WERI-Rb-1 (cell line): ENCODE results near the gene GFPT1.

ENCODE experiments used
- DNase-seq: peaks from one replicate; pipeline ENCODE4 v3.0.0-alpha.2; 2020
- H3K27ac ChIP-seq: fragments of 250-450 bp; sonication (Bioruptor Pico); 2 replicates; pipeline ENCODE4 v1.5.1; 2020; ENCODE audit warnings: mild to moderate bottlenecking, moderate library complexity
- H3K27me3 ChIP-seq: fragments of 250-450 bp; sonication (Bioruptor Pico); 2 replicates; pipeline ENCODE4 v1.5.1; 2021; ENCODE audit warnings: mild to moderate bottlenecking, low read depth, moderate library complexity; ENCODE audit not compliant: insufficient read depth, severe bottlenecking
- H3K36me3 ChIP-seq: fragments of 250-450 bp; sonication (Bioruptor Pico); 2 replicates; pipeline ENCODE4 v1.5.1; 2020; ENCODE audit warnings: mild to moderate bottlenecking, moderate library complexity
- H3K4me3 ChIP-seq: 2 replicates; pipeline ENCODE4 v1.5.1; 2011; ENCODE audit warnings: low read depth, mild to moderate bottlenecking, control low read depth, low read length
- H3K9me3 ChIP-seq: fragments of 250-450 bp; sonication (Bioruptor Pico); 2 replicates; pipeline ENCODE4 v1.5.1; 2021; ENCODE audit warnings: mild to moderate bottlenecking, moderate library complexity; ENCODE audit not compliant: severe bottlenecking
- TF ChIP-seq, protein P1 (sequence below): IDR thresholded peaks from 2 replicates; pipeline ENCODE4 v1.5.1; 2011; ENCODE audit warnings: low read depth, mild to moderate bottlenecking, control low read depth, inconsistent platforms, low read length

GFPT1 gene

DNA sequence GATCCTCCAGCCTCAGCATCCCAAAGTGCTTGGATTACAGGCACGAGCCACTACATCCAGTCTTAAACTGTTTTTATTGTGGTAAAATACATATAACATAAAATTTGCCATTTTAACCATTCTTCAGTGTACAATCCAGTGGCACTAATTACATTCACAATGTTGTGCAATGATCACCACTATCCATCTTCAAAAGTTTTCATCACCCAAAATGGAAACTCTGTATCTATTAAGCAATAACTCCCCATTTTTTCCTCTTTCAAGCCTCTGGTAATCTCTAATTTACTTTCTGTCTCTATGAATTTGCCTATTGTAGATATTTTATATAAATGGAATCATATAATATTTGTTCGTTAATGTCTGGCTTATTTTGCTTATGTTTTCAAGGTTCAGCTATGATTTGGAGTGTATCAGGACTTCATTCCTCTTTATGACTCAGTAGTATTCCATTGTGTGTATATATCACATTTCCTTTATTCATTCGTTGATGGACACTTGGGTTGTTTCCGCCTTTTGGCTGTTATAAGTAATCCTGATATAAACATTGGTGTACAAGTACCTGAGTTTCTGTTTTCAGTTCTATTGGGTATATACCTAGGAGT lies 71.8 kb downstream of the GFPT1 start:
- H3K27me3 ChIP-seq = no peaks in the 10 kb centered on the region
- DNase-seq = no peak
- H3K27ac ChIP-seq = no peak overlapping the region

DNA sequence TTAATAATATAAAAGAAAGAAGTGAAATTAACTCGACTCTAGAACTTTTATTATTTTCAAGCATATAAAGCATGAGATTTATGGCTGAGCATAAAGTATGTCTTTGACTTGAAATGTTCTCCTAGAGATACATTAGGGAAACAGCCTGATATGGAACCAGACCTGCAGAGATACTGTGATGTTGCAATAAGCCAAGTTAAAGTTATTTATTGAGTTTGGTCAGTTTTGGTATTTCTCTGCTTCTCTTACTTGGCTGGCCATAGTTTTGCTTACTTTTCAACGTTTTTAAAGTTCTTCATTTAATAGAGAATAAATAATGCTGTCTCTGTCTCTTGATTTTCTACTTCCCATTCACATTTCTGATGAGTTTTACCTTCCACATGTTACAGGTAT lies 76.0 kb downstream of the GFPT1 start:
- TF ChIP-seq, protein P1, sequence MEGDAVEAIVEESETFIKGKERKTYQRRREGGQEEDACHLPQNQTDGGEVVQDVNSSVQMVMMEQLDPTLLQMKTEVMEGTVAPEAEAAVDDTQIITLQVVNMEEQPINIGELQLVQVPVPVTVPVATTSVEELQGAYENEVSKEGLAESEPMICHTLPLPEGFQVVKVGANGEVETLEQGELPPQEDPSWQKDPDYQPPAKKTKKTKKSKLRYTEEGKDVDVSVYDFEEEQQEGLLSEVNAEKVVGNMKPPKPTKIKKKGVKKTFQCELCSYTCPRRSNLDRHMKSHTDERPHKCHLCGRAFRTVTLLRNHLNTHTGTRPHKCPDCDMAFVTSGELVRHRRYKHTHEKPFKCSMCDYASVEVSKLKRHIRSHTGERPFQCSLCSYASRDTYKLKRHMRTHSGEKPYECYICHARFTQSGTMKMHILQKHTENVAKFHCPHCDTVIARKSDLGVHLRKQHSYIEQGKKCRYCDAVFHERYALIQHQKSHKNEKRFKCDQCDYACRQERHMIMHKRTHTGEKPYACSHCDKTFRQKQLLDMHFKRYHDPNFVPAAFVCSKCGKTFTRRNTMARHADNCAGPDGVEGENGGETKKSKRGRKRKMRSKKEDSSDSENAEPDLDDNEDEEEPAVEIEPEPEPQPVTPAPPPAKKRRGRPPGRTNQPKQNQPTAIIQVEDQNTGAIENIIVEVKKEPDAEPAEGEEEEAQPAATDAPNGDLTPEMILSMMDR = no peak
- Histone ChIP-seq H3K36me3 (no peaks in the 10 kb centered on the region), H3K4me3 (no peak overlapping the region), H3K27me3 (no peaks in the 10 kb centered on the region), H3K9me3 (no peaks in the 10 kb centered on the region), H3K27ac (no peak overlapping the region)
- no peak for DNase-seq

More for the DNA sequence above, 71.8 kb downstream of the GFPT1 start:
- no peak overlapping the region for H3K4me3 ChIP-seq
- TF ChIP-seq, protein P1 = no peak
- no peaks in the 10 kb centered on the region for H3K9me3 ChIP-seq
- no peaks in the 10 kb centered on the region for H3K36me3 ChIP-seq

DNA sequence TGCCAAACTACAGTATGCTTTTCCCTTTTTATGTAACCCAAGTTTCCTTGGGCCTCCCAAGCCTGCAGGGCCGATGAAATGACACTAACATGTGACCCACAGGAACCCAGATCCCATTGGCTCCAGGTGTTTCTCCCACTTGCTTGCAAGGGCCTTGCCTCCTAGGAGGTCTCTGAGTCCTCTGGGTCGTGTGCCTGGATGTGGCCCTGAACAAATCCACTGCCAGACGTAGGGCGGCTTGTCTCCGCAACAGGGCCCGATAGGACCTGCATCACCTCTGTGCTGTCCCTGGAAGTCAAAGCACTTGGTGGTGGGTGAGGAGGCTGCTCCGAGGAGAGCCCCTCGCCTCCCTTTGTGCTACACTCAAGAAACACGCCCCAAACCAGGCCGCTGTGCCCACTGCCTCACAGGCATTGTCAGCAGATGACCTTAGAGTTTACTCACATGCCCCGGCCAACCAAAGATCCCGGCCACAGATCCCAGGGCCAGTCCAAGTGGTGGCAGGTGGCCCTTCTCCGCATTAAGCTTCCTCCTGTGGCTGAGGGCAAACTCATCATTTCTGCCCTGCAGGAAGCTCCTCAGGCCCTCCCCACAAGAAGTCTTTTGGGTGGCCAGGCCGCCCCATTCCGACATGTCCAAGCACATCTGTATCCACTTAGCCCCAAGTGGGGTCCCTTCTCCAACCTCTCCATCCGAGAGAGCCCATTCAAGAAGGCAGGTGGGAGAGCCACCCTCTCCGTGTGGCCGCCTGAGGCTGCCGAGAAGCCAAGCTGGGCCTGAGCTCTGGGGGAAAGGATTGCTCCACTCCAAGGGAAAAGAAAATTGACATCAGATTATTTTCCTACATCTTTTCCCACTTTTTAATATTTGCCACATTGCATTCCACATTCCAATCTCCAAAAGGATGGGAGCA lies 76.7 kb downstream of the GFPT1 start:
- no peak for DNase-seq

DNA sequence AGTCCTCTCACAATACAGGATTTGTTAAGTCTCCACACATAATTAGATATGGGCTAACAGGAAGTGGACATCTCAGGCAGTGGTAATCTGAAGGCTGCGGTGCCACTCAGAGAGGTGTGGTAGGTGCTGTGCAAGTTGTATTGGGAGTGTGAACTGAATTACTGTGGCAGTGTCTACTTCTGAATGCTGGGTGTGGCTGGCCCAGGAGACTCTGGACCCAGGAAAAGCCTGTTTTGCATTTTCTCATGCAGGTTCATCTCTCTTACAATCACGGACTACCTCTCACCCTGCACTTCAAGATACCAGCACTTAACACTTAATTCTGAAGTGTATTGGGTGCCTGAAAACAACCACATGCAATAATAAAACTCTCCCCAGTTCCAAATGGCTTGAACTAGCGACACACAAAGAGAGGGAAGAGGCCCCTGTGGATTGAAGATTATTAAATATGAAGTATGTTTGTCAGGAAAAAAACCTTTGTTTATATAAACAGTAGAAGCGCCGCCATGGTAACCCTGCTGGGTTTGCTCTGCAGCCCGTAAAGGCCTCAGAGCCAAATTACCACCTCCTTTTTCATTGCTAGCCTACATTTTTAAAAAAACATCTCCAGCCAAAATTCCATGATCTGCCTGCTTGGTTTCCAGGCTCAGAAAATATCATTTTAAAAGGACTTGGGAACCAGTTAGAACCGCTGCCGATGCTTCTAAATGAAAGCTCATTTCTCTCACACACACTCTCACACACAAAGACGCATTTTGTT lies 77.5 kb downstream of the GFPT1 start:
- Histone ChIP-seq H3K27ac (no peak overlapping the region), H3K27me3 (no peaks in the 10 kb centered on the region), H3K36me3 (no peaks in the 10 kb centered on the region), H3K4me3 (no peak overlapping the region), H3K9me3 (no peaks in the 10 kb centered on the region)
- TF ChIP-seq, protein P1 = no peak
- DNase-seq = no peak

More for the DNA sequence above, 76.7 kb downstream of the GFPT1 start:
- no peaks in the 10 kb centered on the region for H3K27me3 ChIP-seq
- H3K4me3 ChIP-seq = no peak overlapping the region
- H3K36me3 ChIP-seq = no peaks in the 10 kb centered on the region
- H3K9me3 ChIP-seq = no peaks in the 10 kb centered on the region
- H3K27ac ChIP-seq = no peak overlapping the region
- TF ChIP-seq, protein P1 = no peak

DNA sequence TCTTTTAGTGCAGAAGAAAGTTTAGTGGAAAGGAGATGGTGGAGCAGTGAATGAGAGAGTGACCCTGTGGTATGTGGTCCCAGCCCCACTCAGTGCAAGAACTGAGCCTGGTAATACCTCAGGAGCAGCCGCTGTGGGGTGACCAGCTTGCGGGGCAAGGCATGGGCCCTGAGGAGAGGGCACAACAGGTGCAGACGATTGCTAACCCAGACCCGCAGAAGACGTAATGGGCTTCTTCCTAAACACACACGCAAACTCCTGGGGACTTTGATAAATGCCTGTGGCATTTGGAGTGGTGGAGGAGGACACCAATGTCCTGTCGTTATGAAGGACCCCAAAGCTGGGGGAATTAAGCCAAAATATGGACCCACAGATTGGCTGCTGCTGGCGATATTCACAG lies 78.7 kb downstream of the GFPT1 start:
- Histone ChIP-seq H3K4me3 (no peak overlapping the region), H3K9me3 (peaks cover 4% of the 10 kb centered on the region), H3K36me3 (no peaks in the 10 kb centered on the region), H3K27ac (no peak overlapping the region), H3K27me3 (no peaks in the 10 kb centered on the region)
- TF ChIP-seq, protein P1 = no peak
- no peak for DNase-seq
